Neural progenitor cell (in vitro differentiated cells): Measurements from ENCODE around the gene MYH7. TPM values are rescaled to one million over a fixed set of nuclear protein-coding genes. Genes with fewer than 3 reads are reported as not detected.

Experiments
- DNase-seq: peaks from one replicate; pipeline ENCODE4 v3.0.0-alpha.2; 2016; ENCODE audit warnings: low spot score
- H2AFZ ChIP-seq: fragments of 200-600 bp; sonication (generic); replicated peaks from 2 replicates; pipeline ENCODE4 v1.6.1; 2016; ENCODE audit warnings: antibody characterized with exemption
- H3F3A ChIP-seq: fragments of 200-600 bp; sonication (generic); 2 replicates; pipeline ENCODE4 v1.6.1; 2016; ENCODE audit warnings: antibody characterized with exemption, low read depth
- H3K27ac ChIP-seq: fragments of 200-600 bp; sonication (generic); 2 replicates; pipeline ENCODE4 v1.5.1; 2016; ENCODE audit warnings: mild to moderate bottlenecking
- H3K27me3 ChIP-seq: fragments of 200-600 bp; sonication (generic); 2 replicates; pipeline ENCODE4 v1.6.1; 2016; ENCODE audit warnings: mild to moderate bottlenecking, moderate library complexity
- H3K36me3 ChIP-seq: fragments of 200-600 bp; sonication (generic); 2 replicates; pipeline ENCODE4 v1.5.1; 2016
- H3K4me1 ChIP-seq: fragments of 200-600 bp; sonication (generic); 2 replicates; pipeline ENCODE4 v1.6.1; 2016; ENCODE audit warnings: mixed run types
- H3K4me2 ChIP-seq: fragments of 200-600 bp; sonication (generic); 2 replicates; pipeline ENCODE4 v1.6.1; 2016
- H3K4me3 ChIP-seq: fragments of 200-600 bp; sonication (generic); 2 replicates; pipeline ENCODE4 v1.5.1; 2016
- H3K79me2 ChIP-seq: fragments of 200-600 bp; sonication (generic); 2 replicates; pipeline ENCODE4 v1.6.1; 2016; ENCODE audit warnings: low read depth
- H3K9ac ChIP-seq: fragments of 200-600 bp; sonication (generic); 2 replicates; pipeline ENCODE4 v1.6.1; 2016
- H3K9me3 ChIP-seq: fragments of 200-600 bp; sonication (generic); 2 replicates; pipeline ENCODE4 v1.5.1; 2016; ENCODE audit warnings: low read depth
- H4K20me1 ChIP-seq: fragments of 200-600 bp; sonication (generic); 2 replicates; pipeline ENCODE4 v1.6.1; 2016; ENCODE audit warnings: low read depth
- H3K27ac Mint-ChIP-seq: 3 replicates; pipeline ENCODE4 v1.8.0; 2021; ENCODE audit warnings: mixed read lengths
- H3K27me3 Mint-ChIP-seq: 2 replicates; pipeline ENCODE4 v1.8.0; 2022; ENCODE audit warnings: low read depth, mild to moderate bottlenecking, inconsistent platforms, moderate library complexity, mixed read lengths; ENCODE audit not compliant: insufficient read depth
- H3K36me3 Mint-ChIP-seq: 3 replicates; pipeline ENCODE4 v1.8.0; 2021; ENCODE audit warnings: mixed read lengths
- H3K4me1 Mint-ChIP-seq: 3 replicates; pipeline ENCODE4 v1.8.0; 2021; ENCODE audit warnings: mixed read lengths
- H3K4me3 Mint-ChIP-seq: 3 replicates; pipeline ENCODE4 v1.8.0; 2021; ENCODE audit warnings: mild to moderate bottlenecking, moderate library complexity, mixed read lengths
- H3K9me3 Mint-ChIP-seq: 3 replicates; pipeline ENCODE4 v1.8.0; 2020; ENCODE audit warnings: mixed read lengths
- CTCF ChIP-seq: fragments of 200-600 bp; sonication (generic); IDR thresholded peaks from 2 replicates; pipeline ENCODE4 v1.5.1; 2017; ENCODE audit warnings: antibody characterized with exemption, mild to moderate bottlenecking
- EZH2 ChIP-seq: fragments of 200-600 bp; sonication (generic); IDR thresholded peaks from 2 replicates; pipeline ENCODE4 v1.6.1; 2017; ENCODE audit warnings: antibody characterized with exemption, mild to moderate bottlenecking, moderate library complexity
- EZH2phosphoT487 ChIP-seq: fragments of 200-600 bp; sonication (generic); IDR thresholded peaks from 2 replicates; pipeline ENCODE4 v1.6.1; 2017; ENCODE audit warnings: antibody characterized with exemption
- total RNA-seq: library from RNA; depleted of rRNA; stranded (reverse); fragments of >200 nt; gene quantifications from 2 replicates; pipeline ENCODE4 v1.2.3, GENCODE V29; 2015; ENCODE audit warnings: low replicate concordance

MYH7 gene
- total RNA-seq, 1 donor from 2014 or later: not detected

GRCh38 chr14:23407516-23408306 lies 27.7 kb downstream of the MYH7 start, which contains the start of gene MYH6:
Gene MYH6 (minus strand): TSS chr14:23408273. CDS start chr14:23407223, 1,050 bp downstream.
- Mint-ChIP-seq H3K4me3 (peak within 1 kb of the TSS; percentile 54), H3K36me3 (no peaks in the 10 kb centered on the region), H3K4me1 (peaks cover 11% of the 10 kb centered on the region), H3K27ac (peak within 1 kb of the TSS; percentile 98), H3K27me3 (peaks cover 4% of the 10 kb centered on the region), H3K9me3 (no peaks in the 10 kb centered on the region)
- Histone ChIP-seq H3K9ac (no peak within 1 kb of the TSS), H3K4me2 (no peak within 1 kb of the TSS), H3K79me2 (no peaks in the 10 kb centered on the region), H3K36me3 (no peaks in the 10 kb centered on the region), H3K27me3 (peaks cover 6% of the 10 kb centered on the region), H3K27ac (no peak within 1 kb of the TSS), H3K4me1 (no peaks in the 10 kb centered on the region), H3K9me3 (no peaks in the 10 kb centered on the region), H3K4me3 (no peak within 1 kb of the TSS), H3F3A (no peaks in the 10 kb centered on the region), H2AFZ (no peak within 1 kb of the TSS), H4K20me1 (no peaks in the 10 kb centered on the region)
- no peak for TF ChIP-seq EZH2
- no peak for TF ChIP-seq EZH2phosphoT487
- no peak for TF ChIP-seq CTCF
- DNase-seq: no peak

DNA sequence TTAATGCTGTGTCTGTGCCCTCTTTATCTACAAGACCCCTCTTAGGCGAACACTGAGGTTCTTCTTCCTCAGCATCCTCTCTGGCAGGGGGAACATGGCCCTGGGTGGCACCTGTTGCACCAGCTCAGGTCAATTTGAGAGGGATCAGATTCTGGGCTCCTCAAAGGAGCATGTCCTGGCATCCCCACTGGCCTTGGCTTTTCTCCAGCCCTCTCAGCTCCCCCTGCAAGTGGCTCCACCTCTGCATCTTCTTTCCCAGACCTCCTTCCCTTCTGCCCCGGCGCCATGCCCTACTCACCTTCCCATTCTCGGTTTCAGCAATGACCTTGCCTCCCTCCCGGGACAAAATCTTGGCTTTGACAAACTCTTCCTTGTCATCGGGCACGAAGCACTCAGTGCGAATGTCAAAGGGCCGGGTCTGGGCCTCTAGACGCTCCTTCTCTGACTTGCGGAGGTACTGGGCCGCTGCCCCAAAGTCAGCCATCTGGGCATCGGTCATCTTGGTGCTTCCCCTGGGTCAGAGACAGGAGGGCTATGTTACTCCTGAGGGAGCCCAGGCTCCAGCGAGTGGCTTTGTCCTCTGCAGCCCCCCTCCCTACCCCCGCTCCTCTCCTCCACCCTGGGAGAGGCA lies 28.6 kb downstream of the MYH7 start:
- no peak overlapping the region for H3K4me2 ChIP-seq
- Mint-ChIP-seq H3K27ac (no peak overlapping the region), H3K9me3 (no peaks in the 10 kb centered on the region), H3K4me3 (no peak overlapping the region), H3K27me3 (peaks cover 4% of the 10 kb centered on the region), H3K4me1 (peaks cover 11% of the 10 kb centered on the region), H3K36me3 (no peaks in the 10 kb centered on the region)
- no peaks in the 10 kb centered on the region for H3K9me3 ChIP-seq
- H3K27me3 ChIP-seq: peaks cover 6% of the 10 kb centered on the region
- no peak for DNase-seq
- H3K79me2 ChIP-seq: no peaks in the 10 kb centered on the region
- H3F3A ChIP-seq: no peaks in the 10 kb centered on the region
- no peak overlapping the region for H3K4me3 ChIP-seq
- no peak for TF ChIP-seq EZH2phosphoT487
- no peak for TF ChIP-seq CTCF
- TF ChIP-seq EZH2: no peak
- H2AFZ ChIP-seq: no peak overlapping the region
- no peak overlapping the region for H3K27ac ChIP-seq
- H3K9ac ChIP-seq: no peak overlapping the region
- H4K20me1 ChIP-seq: no peaks in the 10 kb centered on the region
- H3K36me3 ChIP-seq: no peaks in the 10 kb centered on the region
- H3K4me1 ChIP-seq: no peaks in the 10 kb centered on the region

DNA sequence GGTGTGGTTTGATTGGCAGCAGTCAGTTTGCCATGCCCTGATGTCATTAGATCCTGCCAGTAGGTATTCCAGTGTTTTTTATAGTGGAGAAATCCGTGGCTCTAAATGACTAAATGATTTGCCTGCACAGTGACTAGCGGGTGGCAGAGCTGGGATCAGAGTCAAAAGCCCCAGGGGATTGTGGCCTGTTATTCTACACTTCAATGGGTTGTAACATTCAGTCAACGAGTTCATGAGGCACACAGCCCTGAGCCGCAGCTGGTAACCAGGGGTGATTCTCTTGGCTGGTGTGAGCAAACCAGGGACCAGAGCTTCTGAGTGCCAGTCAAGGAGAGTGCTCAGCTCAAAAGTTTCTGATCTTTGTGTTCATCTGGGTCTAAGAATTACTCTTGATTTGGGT lies 29.2 kb downstream of the MYH7 start:
- H3K4me3 Mint-ChIP-seq: peak overlapping the region; percentile 9
- Histone ChIP-seq H3F3A (no peaks in the 10 kb centered on the region), H3K27ac (no peak overlapping the region), H4K20me1 (no peaks in the 10 kb centered on the region), H3K36me3 (no peaks in the 10 kb centered on the region), H3K79me2 (no peaks in the 10 kb centered on the region), H3K9me3 (no peaks in the 10 kb centered on the region), H3K9ac (no peak overlapping the region), H2AFZ (no peak overlapping the region), H3K4me1 (no peaks in the 10 kb centered on the region), H3K27me3 (peaks cover 6% of the 10 kb centered on the region), H3K4me3 (no peak overlapping the region), H3K4me2 (no peak overlapping the region)
- peaks cover 7% of the 10 kb centered on the region for H3K27me3 Mint-ChIP-seq
- no peak for TF ChIP-seq CTCF
- no peak for TF ChIP-seq EZH2phosphoT487
- TF ChIP-seq EZH2: no peak
- no peaks in the 10 kb centered on the region for H3K36me3 Mint-ChIP-seq
- no peak for DNase-seq
- H3K9me3 Mint-ChIP-seq: peaks cover 3% of the 10 kb centered on the region
- H3K27ac Mint-ChIP-seq: peak overlapping the region; percentile 83
- peaks cover 8% of the 10 kb centered on the region for H3K4me1 Mint-ChIP-seq
